ENCODE data around the gene EDAR. TPM values are rescaled to one million over a fixed set of nuclear protein-coding genes. Genes with fewer than 3 reads are reported as not detected.

EDAR gene
- total and polyA plus RNA-seq, 7 donors = 0.01 TPM; not detected in 6

- no peaks in the 10 kb centered on the region for H3K36me3 ChIP-seq (ENCODE audit: insufficient read depth in 1 of 2, low read depth in 1 of 2)
- H3K4me1 ChIP-seq = no peaks in the 10 kb centered on the region
- ATAC-seq (no peak), DNase-seq (no peak)
- no peak overlapping the region for H3K27ac ChIP-seq
- no peak overlapping the region for H3K4me3 ChIP-seq
- WGBS, 3 donors = 98 to 100% (median 100%) methylated on average over 1 of the region's 1 CpG
- H3K27me3 ChIP-seq (ENCODE audit: insufficient read depth in 3 of 3, low read length in 2 of 3) = peaks cover 0 to 2% (median 0%) of the 10 kb centered on the region in 3 donors
- intact Hi-C loops (cut with DNase I) = no loop called here
- no peak for TF ChIP-seq CTCF (IDR thresholded peaks at IDR 0.05)
- H3K9me3 ChIP-seq = peaks cover 6% of the 10 kb centered on the region
Measured at GRCh38 chr2:108946442-108946841, 42.6 kb downstream of the EDAR start.

GRCh38 chr2:108945969-108946368, 43.1 kb downstream of the EDAR start:
- no peaks in the 10 kb centered on the region for H3K4me1 ChIP-seq
- H3K27ac ChIP-seq = no peak overlapping the region
- peaks cover 0 to 2% (median 0%) of the 10 kb centered on the region in 3 donors for H3K27me3 ChIP-seq (ENCODE audit: insufficient read depth in 3 of 3, low read length in 2 of 3)
- ATAC-seq (no peak), DNase-seq (no peak)
- peaks cover 6% of the 10 kb centered on the region for H3K9me3 ChIP-seq
- intact Hi-C loops (cut with DNase I) = no loop called here
- H3K36me3 ChIP-seq (ENCODE audit: insufficient read depth in 1 of 2, low read depth in 1 of 2) = no peaks in the 10 kb centered on the region
- 33 to 39% (median 39%) methylated on average over 5 of the region's 5 CpGs for WGBS, 3 donors
- H3K4me3 ChIP-seq = no peak overlapping the region
- no peak for TF ChIP-seq CTCF (IDR thresholded peaks at IDR 0.05)

DNA sequence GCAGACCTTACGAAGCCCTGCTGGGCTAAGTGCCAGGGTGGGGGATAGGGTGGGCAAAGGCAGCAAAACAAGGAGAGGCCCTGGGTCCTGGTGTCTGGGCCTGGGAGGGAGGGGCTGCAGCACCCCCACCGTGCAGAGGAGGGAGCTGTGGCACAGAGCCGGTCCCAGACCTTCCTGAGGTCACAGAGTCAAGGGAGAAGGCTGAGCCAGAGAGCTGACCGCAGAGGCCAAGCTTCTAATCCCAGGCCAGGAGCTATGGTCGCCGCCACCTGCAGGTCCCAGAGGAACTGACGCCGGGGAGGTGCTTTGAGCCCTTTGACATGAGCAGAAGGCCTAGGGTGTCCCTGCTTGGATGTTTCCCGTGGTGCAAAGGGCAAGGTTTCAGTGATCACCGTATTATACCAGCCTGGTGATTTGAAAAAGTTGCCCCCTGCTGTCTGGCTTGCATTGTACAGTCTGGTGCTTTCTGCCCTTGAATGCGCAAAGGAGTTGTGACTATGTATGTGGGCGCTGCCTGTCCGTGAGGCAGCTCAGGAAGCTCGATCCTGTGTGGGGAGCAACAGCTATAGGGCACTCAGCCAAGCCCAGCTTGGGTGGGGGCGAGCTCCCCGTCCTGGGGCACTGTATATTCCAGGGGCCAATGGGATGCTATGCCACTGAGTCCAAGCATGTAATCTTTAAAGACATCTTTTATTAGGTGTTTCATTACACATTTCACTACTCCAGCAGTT, 44.3 kb downstream of the EDAR start:
- intact Hi-C loops (cut with DNase I) = no loop called here
- no peak for TF ChIP-seq CTCF (IDR thresholded peaks at IDR 0.05)
- Histone ChIP-seq H3K27ac (no peak overlapping the region), H3K9me3 (peaks cover 6% of the 10 kb centered on the region), H3K27me3 (ENCODE audit: insufficient read depth in 3 of 3, low read length in 2 of 3) (peaks cover 0 to 2% (median 0%) of the 10 kb centered on the region in 3 donors), H3K4me1 (no peaks in the 10 kb centered on the region), H3K36me3 (ENCODE audit: insufficient read depth in 1 of 2, low read depth in 1 of 2) (no peaks in the 10 kb centered on the region), H3K4me3 (no peak overlapping the region)
- 58 to 68% (median 60%) methylated on average over 16 of the region's 16 CpGs for WGBS, 3 donors
- no peak for ATAC-seq
- DNase-seq = no peak

GRCh38 chr2:108943751-108944150, 45.3 kb downstream of the EDAR start:
- DNase-seq (no peak), ATAC-seq (no peak)
- H3K27ac ChIP-seq = no peak overlapping the region
- peaks cover 0 to 2% (median 0%) of the 10 kb centered on the region in 3 donors for H3K27me3 ChIP-seq (ENCODE audit: insufficient read depth in 3 of 3, low read length in 2 of 3)
- H3K9me3 ChIP-seq = peaks cover 6% of the 10 kb centered on the region
- WGBS, 3 donors = 84 to 86% (median 84%) methylated on average over 6 of the region's 6 CpGs
- H3K4me3 ChIP-seq = no peak overlapping the region
- intact Hi-C loops (cut with DNase I) = no loop called here
- TF ChIP-seq CTCF (IDR thresholded peaks at IDR 0.05) = no peak
- H3K36me3 ChIP-seq (ENCODE audit: insufficient read depth in 1 of 2, low read depth in 1 of 2) = no peaks in the 10 kb centered on the region
- H3K4me1 ChIP-seq = no peaks in the 10 kb centered on the region

DNA sequence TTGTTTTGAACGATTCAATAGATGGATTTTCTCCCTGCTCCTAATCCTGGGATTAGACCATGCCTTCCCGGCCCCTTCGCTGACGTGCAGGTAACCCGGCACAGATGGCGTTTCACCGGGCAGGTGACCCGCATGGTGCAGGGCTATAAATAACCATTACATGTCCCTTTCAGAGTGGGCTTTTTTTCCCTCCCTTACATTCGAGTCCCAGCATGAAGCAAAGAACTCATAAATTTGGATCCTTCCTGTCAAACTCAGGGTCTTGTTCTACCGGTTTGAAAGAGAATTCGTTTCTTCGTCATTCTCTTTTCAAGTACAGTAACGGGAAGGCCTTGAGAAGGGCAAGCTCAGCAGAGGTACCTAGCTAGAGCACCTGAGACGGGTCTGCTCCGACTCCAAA, 46.1 kb downstream of the EDAR start:
- Histone ChIP-seq H3K27ac (no peak overlapping the region), H3K9me3 (peaks cover 6% of the 10 kb centered on the region), H3K4me3 (no peak overlapping the region), H3K4me1 (no peaks in the 10 kb centered on the region), H3K36me3 (ENCODE audit: insufficient read depth in 1 of 2, low read depth in 1 of 2) (no peaks in the 10 kb centered on the region), H3K27me3 (ENCODE audit: insufficient read depth in 3 of 3, low read length in 2 of 3) (peaks cover 0 to 2% (median 0%) of the 10 kb centered on the region in 3 donors)
- DNase-seq = no peak
- intact Hi-C loops (cut with DNase I) = no loop called here
- TF ChIP-seq CTCF (IDR thresholded peaks at IDR 0.05) = no peak
- no peak for ATAC-seq
- WGBS, 3 donors = 70 to 74% (median 74%) methylated on average over 15 of the region's 15 CpGs
